H9 (cell line): ENCODE data around the gene NAPSA. TPM values are rescaled to one million over a fixed set of nuclear protein-coding genes. Genes with fewer than 3 reads are reported as not detected.
A peak's percentile ranks its signal among the peaks of the same experiment; 100 is the strongest.

Source experiments
- DNase-seq: peaks from one replicate; pipeline ENCODE4 v3.0.0-alpha.2; 2017
- H2AFZ ChIP-seq: one replicate; pipeline ENCODE4 v1.6.1; 2013; ENCODE audit warnings: mild to moderate bottlenecking, low read length, control low read depth, moderate library complexity
- H2AK5ac ChIP-seq: 2 replicates; pipeline ENCODE4 v1.6.1; 2013; ENCODE audit warnings: low read length, control low read depth, mixed read lengths; ENCODE audit not compliant: insufficient read length
- H2BK120ac ChIP-seq: one replicate; pipeline ENCODE4 v1.6.1; 2013; ENCODE audit warnings: low read depth, mild to moderate bottlenecking, low read length, control low read depth, inconsistent platforms; ENCODE audit not compliant: poor library complexity, severe bottlenecking
- H2BK12ac ChIP-seq: 2 replicates; pipeline ENCODE4 v1.6.1; 2013; ENCODE audit warnings: low read length, control low read depth, mixed read lengths, low read depth; ENCODE audit not compliant: insufficient read length
- H2BK15ac ChIP-seq: 2 replicates; pipeline ENCODE4 v1.6.1; 2013; ENCODE audit warnings: low read depth, low read length, control low read depth
- H2BK20ac ChIP-seq: one replicate; pipeline ENCODE4 v1.6.1; 2013; ENCODE audit warnings: low read depth, mild to moderate bottlenecking, low read length, control low read depth, inconsistent platforms; ENCODE audit not compliant: poor library complexity, severe bottlenecking
- H2BK5ac ChIP-seq: 2 replicates; pipeline ENCODE4 v1.6.1; 2013; ENCODE audit warnings: low read length, control low read depth, mixed read lengths; ENCODE audit not compliant: insufficient read length
- H3K14ac ChIP-seq: 2 replicates; pipeline ENCODE4 v1.6.1; 2013; ENCODE audit warnings: low read length, control low read depth; ENCODE audit not compliant: insufficient read depth
- H3K18ac ChIP-seq: 2 replicates; pipeline ENCODE4 v1.6.1; 2013; ENCODE audit warnings: low read depth, mild to moderate bottlenecking, mixed read lengths, low read length, control low read depth; ENCODE audit not compliant: insufficient read length
- H3K23ac ChIP-seq: 2 replicates; pipeline ENCODE4 v1.6.1; 2013; ENCODE audit warnings: low read length, control low read depth, mixed read lengths, low read depth; ENCODE audit not compliant: insufficient read length
- H3K23me2 ChIP-seq: 2 replicates; pipeline ENCODE4 v1.6.1; 2013; ENCODE audit warnings: low read depth, mild to moderate bottlenecking, mixed read lengths, low read length, control low read depth; ENCODE audit not compliant: insufficient read length, poor library complexity, severe bottlenecking
- H3K27ac ChIP-seq: 2 replicates; pipeline ENCODE4 v1.5.1; 2013; ENCODE audit warnings: low read length, control low read depth, mixed read lengths, low read depth; ENCODE audit not compliant: insufficient read length
- H3K27me3 ChIP-seq: 2 replicates; pipeline ENCODE4 v1.6.1; 2013; ENCODE audit warnings: low read length, control low read depth, inconsistent platforms; ENCODE audit not compliant: insufficient read depth
- H3K4ac ChIP-seq: 2 replicates; pipeline ENCODE4 v1.6.1; 2013; ENCODE audit warnings: low read depth, mild to moderate bottlenecking, control low read depth, inconsistent platforms, low read length, moderate library complexity
- H3K4me1 ChIP-seq: 2 replicates; pipeline ENCODE4 v1.6.1; 2013; ENCODE audit warnings: low read length, control low read depth, inconsistent platforms; ENCODE audit not compliant: insufficient read depth
- H3K4me2 ChIP-seq: 2 replicates; pipeline ENCODE4 v1.6.1; 2013; ENCODE audit warnings: low read length, control low read depth, mixed read lengths; ENCODE audit not compliant: insufficient read length, insufficient read depth
- H3K56ac ChIP-seq: 2 replicates; pipeline ENCODE4 v1.6.1; 2013; ENCODE audit warnings: low read depth, mild to moderate bottlenecking, mixed read lengths, low read length, control low read depth; ENCODE audit not compliant: insufficient read length
- H3K79me1 ChIP-seq: 2 replicates; pipeline ENCODE4 v1.6.1; 2013; ENCODE audit warnings: low read depth, mild to moderate bottlenecking, moderate library complexity, low read length, control low read depth, inconsistent platforms; ENCODE audit not compliant: insufficient read depth, poor library complexity, severe bottlenecking
- H3K79me2 ChIP-seq: 2 replicates; pipeline ENCODE4 v1.6.1; 2013; ENCODE audit warnings: low read length, control low read depth, inconsistent platforms; ENCODE audit not compliant: insufficient read depth
- H3K9ac ChIP-seq: 2 replicates; pipeline ENCODE4 v1.6.1; 2013; ENCODE audit warnings: low read length, control low read depth, mixed read lengths; ENCODE audit not compliant: insufficient read length; ENCODE audit errors: extremely low read depth
- H3K9me3 ChIP-seq: one replicate; pipeline ENCODE4 v1.6.1; 2013; ENCODE audit warnings: low read depth, low read length, inconsistent platforms; ENCODE audit not compliant: control insufficient read depth
- H3T11ph ChIP-seq: one replicate; pipeline ENCODE4 v1.6.1; 2013; ENCODE audit warnings: mild to moderate bottlenecking, low read length, control low read depth, inconsistent platforms
- H4K20me1 ChIP-seq: one replicate; pipeline ENCODE4 v1.6.1; 2013; ENCODE audit not compliant: control insufficient read depth, insufficient read length, insufficient read depth
- H4K5ac ChIP-seq: 2 replicates; pipeline ENCODE4 v1.6.1; 2013; ENCODE audit warnings: low read depth, mild to moderate bottlenecking, mixed read lengths, low read length, control low read depth; ENCODE audit not compliant: insufficient read length
- H4K8ac ChIP-seq: replicated peaks from 2 replicates; pipeline ENCODE4 v1.6.1; 2013; ENCODE audit warnings: low read length, control low read depth, mixed read lengths, low read depth; ENCODE audit not compliant: insufficient read length
- H4K91ac ChIP-seq: 2 replicates; pipeline ENCODE4 v1.6.1; 2013; ENCODE audit warnings: low read depth, mild to moderate bottlenecking, moderate library complexity, mixed read lengths, low read length, control low read depth; ENCODE audit not compliant: insufficient read length
- H3K27ac Mint-ChIP-seq, 3 experiments: 2 replicates in 2 of 3; 3 replicates in 1 of 3; pipeline ENCODE4 v1.8.0; 2020 to 2021; ENCODE audit warnings: mixed read lengths in 3 of 3, mild to moderate bottlenecking in 1 of 3, moderate library complexity in 1 of 3
- H3K27me3 Mint-ChIP-seq: 2 replicates; pipeline ENCODE4 v1.8.0; 2021; ENCODE audit warnings: low read depth, mild to moderate bottlenecking, moderate library complexity, mixed read lengths
- H3K36me3 Mint-ChIP-seq, 3 experiments: 2 replicates in 2 of 3; 3 replicates in 1 of 3; pipeline ENCODE4 v1.8.0; 2020 to 2021; ENCODE audit warnings: low read depth in 3 of 3, mixed read lengths in 3 of 3; ENCODE audit not compliant: insufficient read depth in 1 of 3
- H3K4me1 Mint-ChIP-seq, 2 experiments: 2 replicates each; pipeline ENCODE4 v1.8.0; 2020; ENCODE audit warnings: mixed read lengths in 2 of 2
- H3K4me3 Mint-ChIP-seq, 2 experiments: 2 replicates in 1 of 2; 3 replicates in 1 of 2; pipeline ENCODE4 v1.8.0; 2020 to 2021; ENCODE audit warnings: mild to moderate bottlenecking in 2 of 2, mixed read lengths in 2 of 2, moderate library complexity in 1 of 2
- H3K9me3 Mint-ChIP-seq, 2 experiments: 2 replicates in 1 of 2; 3 replicates in 1 of 2; pipeline ENCODE4 v1.8.0; 2020; ENCODE audit warnings: mild to moderate bottlenecking in 2 of 2, mixed read lengths in 2 of 2, moderate library complexity in 1 of 2
- WGBS: extraction: QIAGEN DNeasy Blood & Tissue Kit; methylation state at CpG from one replicate; pipeline ENCODE4 v1.1.7; 2013; ENCODE audit warnings: missing lambda C conversion rate, low lambda C conversion rate, mixed read lengths; ENCODE audit not compliant: insufficient read length; ENCODE audit errors: extremely low coverage; 5-methylcytosine and 5-hydroxymethylcytosine counted together
- total RNA-seq: library from RNA; stranded (reverse); gene quantifications from 2 replicates; pipeline ENCODE4 v1.2.1, GENCODE V29; 2021
- TF ChIP-seq, protein P1 (sequence below): fragments of 200-600 bp; sonication (generic); conservative IDR thresholded peaks from 3 replicates; pipeline ENCODE4 v1.8.0; 2021; ENCODE audit warnings: antibody characterized with exemption, mild to moderate bottlenecking

Gene NAPSA
- total RNA-seq, 1 experiment from 2014 or later: 0.44 TPM

DNA sequence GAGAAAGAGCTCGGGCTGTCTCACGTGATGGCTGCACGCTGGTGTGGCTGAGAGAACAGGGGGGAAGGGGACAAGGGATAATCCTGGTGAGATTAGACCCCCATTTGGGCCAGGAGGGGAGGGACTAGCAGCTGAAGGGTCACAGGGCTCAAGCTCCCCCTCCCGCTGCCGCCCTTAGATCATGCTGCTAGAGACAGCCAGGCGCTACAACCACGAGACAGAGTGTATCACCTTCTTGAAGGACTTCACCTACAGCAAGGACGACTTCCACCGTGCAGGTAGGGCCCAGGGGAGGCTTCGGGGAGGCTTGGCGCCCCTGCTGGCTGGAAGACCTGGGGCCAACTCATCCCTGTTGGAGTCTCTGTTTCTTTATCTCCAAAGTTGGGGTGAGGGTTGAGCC, 14.2 kb upstream of the NAPSA start:
- no peak overlapping the region for H3T11ph ChIP-seq
- H3K36me3 Mint-ChIP-seq: peaks cover 26 to 45% (median 45%) of the 10 kb centered on the region in 3 experiments; a peak in 6 of 7 replicates
- no peak overlapping the region for H2BK15ac ChIP-seq
- H3K23ac ChIP-seq: no peak overlapping the region
- H4K8ac ChIP-seq: no peak overlapping the region
- H2BK5ac ChIP-seq: no peak overlapping the region
- no peak overlapping the region for H2AFZ ChIP-seq
- H3K18ac ChIP-seq: no peak overlapping the region
- no CpG with 5 or more reads among the region's 11 CpGs for WGBS
- H3K4me3 Mint-ChIP-seq: no peak overlapping the region
- TF ChIP-seq, protein P1, sequence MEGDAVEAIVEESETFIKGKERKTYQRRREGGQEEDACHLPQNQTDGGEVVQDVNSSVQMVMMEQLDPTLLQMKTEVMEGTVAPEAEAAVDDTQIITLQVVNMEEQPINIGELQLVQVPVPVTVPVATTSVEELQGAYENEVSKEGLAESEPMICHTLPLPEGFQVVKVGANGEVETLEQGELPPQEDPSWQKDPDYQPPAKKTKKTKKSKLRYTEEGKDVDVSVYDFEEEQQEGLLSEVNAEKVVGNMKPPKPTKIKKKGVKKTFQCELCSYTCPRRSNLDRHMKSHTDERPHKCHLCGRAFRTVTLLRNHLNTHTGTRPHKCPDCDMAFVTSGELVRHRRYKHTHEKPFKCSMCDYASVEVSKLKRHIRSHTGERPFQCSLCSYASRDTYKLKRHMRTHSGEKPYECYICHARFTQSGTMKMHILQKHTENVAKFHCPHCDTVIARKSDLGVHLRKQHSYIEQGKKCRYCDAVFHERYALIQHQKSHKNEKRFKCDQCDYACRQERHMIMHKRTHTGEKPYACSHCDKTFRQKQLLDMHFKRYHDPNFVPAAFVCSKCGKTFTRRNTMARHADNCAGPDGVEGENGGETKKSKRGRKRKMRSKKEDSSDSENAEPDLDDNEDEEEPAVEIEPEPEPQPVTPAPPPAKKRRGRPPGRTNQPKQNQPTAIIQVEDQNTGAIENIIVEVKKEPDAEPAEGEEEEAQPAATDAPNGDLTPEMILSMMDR: peak; percentile 16; the same call in 1 of the 3 replicates
- H3K9me3 ChIP-seq: no peaks in the 10 kb centered on the region
- no peak overlapping the region for H4K5ac ChIP-seq
- H3K27me3 Mint-ChIP-seq: peaks cover 3% of the 10 kb centered on the region; the same call in 1 of the 2 replicates
- H3K4me1 ChIP-seq: no peaks in the 10 kb centered on the region
- no peaks in the 10 kb centered on the region for H3K27me3 ChIP-seq
- H3K9me3 Mint-ChIP-seq: peaks cover 0 to 4% of the 10 kb centered on the region in 2 experiments; a peak in 2 of 5 replicates
- no peak overlapping the region for H4K91ac ChIP-seq
- peaks cover 7% of the 10 kb centered on the region for H3K23me2 ChIP-seq
- H2BK20ac ChIP-seq: no peak overlapping the region
- H2BK12ac ChIP-seq: no peak overlapping the region
- no peaks in the 10 kb centered on the region for H3K79me1 ChIP-seq
- H3K9ac ChIP-seq: no peak overlapping the region
- no peak overlapping the region for H3K4ac ChIP-seq
- no peak for DNase-seq
- H3K27ac ChIP-seq: no peak overlapping the region
- no peak overlapping the region for H3K4me2 ChIP-seq
- H3K14ac ChIP-seq: no peak overlapping the region
- no peak overlapping the region for H3K56ac ChIP-seq
- H2BK120ac ChIP-seq: no peak overlapping the region
- H3K4me1 Mint-ChIP-seq: peaks cover 8 to 18% of the 10 kb centered on the region in 2 experiments
- no peak overlapping the region for H2AK5ac ChIP-seq
- no peak overlapping the region for H3K27ac Mint-ChIP-seq
- H4K20me1 ChIP-seq: no peaks in the 10 kb centered on the region
- H3K79me2 ChIP-seq: no peaks in the 10 kb centered on the region; the same call in 1 of the 2 replicates
